GF-D8 (cell line): ENCODE measurements around the gene SLC16A9.
"Not testable (repeated sequence)": the region's sequence is repeated elsewhere in the genome, so short reads cannot be mapped to it uniquely, and the experiment has no call there.

Experiments used
- DNase-seq: peaks from one replicate; lab custom pipeline; 2025; lab: John Stamatoyannopoulos, UW

The SLC16A9 gene

DNA sequence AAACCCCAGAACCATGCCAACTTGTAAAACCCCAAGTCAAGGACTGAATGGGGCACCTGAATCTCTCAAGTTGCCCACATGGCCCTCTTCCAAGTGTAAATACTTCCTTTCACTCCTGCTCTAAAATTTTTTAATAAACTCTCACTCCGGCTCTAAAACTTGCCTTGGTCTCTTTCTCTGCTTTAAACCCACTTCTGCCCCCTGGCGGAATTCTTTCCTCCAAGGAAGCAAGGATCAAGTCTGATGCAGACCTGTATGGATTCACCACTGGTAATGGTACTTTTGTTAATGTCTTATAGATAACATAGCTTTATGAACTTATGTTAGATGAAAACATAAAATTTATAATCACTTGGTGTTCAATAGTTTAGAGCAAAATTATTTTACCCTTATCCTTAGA lies 33.8 kb downstream of the SLC16A9 start:
- no peak for DNase-seq

- no peak for DNase-seq
Measured at GRCh38 chr10:59674215-59674836, 35.3 kb downstream of the SLC16A9 start.

- DNase-seq: no peak
Measured at GRCh38 chr10:59672150-59672875, 37.3 kb downstream of the SLC16A9 start.

DNA sequence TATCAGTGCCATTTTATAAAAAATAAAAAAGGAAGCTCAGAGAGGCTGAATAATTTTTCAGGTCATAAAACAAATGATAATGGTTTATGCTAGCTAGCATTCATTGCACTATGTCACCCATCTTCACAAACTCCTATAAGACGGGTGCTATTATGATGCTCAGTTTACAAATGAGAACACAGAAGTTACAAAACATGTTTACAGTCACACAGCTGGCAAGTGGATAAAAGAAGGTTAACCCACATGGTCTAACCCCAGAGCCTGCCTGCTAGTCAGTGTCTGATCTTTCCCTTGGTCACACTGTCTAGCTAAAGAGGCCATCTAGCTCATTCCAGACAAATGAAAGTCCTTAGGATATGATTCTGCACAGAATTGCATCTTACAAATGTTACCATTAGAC lies 39.4 kb downstream of the SLC16A9 start:
- no peak for DNase-seq

GRCh38 chr10:59668096-59668495 lies 41.6 kb downstream of the SLC16A9 start:
- DNase-seq: no peak

GRCh38 chr10:59666310-59666709 lies 43.3 kb downstream of the SLC16A9 start:
- DNase-seq: no peak

GRCh38 chr10:59663213-59663612 lies 46.4 kb downstream of the SLC16A9 start:
- not testable (repeated sequence) for DNase-seq

GRCh38 chr10:59657724-59658123 lies 51.9 kb downstream of the SLC16A9 start:
- no peak for DNase-seq

- DNase-seq: no peak
Measured at GRCh38 chr10:59655309-59655708, 54.3 kb downstream of the SLC16A9 start.

GRCh38 chr10:59654007-59654406 lies 55.6 kb downstream of the SLC16A9 start:
- peak; percentile 31 for DNase-seq

GRCh38 chr10:59651902-59652301 lies 57.7 kb downstream of the SLC16A9 start:
- no peak for DNase-seq

DNA sequence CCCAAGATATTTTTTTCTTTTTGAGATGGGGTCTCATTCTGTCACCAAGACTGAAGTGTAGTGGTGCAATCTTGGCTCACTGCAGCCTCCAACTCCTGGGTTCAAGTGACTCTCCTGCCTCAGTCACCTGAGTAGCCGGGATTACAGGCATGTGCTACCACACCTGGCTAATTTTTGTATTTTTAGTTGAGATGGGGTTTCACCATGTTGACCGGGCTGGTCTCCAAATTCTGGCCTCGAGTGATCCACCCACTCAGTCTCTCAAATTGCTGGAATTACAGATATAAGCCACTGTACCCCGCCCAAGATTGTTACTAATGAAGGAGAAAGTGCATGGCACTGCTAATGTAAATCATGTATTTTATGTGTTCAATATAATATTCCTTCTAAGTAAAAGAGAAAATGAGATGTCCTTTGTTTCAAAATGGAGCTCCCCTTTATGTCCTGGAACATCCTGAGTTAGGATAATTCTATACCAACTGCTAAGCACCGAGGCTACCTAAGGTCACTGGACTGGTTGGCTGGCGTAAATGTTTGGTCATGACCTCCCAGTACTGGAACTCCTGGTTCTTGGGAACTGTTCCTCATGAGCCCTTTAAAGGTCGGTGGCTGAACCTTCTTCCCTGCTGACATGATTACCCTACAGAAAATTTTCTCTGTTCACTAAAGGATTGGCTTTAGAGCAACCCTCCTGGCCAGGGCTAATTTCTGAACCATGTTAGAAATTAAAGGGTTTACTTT lies 59.9 kb downstream of the SLC16A9 start:
- no peak for DNase-seq

GRCh38 chr10:59648711-59649201 lies 60.9 kb downstream of the SLC16A9 start:
- no peak for DNase-seq

DNA sequence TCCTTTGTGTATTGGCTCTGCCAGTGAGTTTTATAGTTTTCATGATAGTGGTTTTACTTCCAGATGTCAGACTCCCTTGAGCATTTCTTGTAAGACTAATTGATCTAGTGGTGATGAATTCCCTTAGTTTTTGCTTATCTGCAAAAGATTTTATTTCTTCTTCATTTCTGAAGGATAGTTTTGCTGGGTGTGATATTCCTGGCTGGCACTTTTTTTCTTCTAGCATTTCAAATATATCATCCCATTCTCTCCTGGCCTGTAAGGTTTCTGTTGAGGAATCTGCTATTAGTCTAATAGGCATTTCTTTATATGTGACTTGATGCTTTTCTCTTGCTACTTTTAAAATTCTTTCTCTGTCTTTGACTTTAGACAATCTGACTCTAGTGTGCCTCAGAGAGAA lies 64.8 kb downstream of the SLC16A9 start:
- DNase-seq: no peak

DNA sequence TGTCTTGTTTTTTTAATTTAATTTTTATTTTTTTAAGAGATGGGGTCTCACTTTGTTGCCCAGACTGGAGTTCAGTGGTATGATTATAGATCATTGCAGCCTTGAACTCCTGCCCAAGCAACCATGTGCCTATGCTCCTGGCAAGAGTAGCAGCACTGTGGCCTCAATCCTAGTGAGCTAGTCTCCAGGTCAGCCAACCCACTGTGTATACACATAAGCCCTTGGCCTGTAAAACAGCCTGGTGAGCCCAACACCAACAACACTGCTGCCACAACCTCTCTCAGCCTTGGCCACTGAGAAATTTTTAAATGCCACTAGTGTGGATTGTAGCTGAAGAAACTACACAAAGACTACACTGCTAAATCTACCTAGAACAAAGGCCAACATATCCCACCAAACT lies 68.0 kb downstream of the SLC16A9 start:
- DNase-seq: not testable (repeated sequence)

- no peak for DNase-seq
Measured at GRCh38 chr10:59635502-59636290, 74.0 kb downstream of the SLC16A9 start.

- no peak for DNase-seq
Measured at GRCh38 chr10:59634102-59634501, 75.5 kb downstream of the SLC16A9 start.

GRCh38 chr10:59633063-59633462 lies 76.6 kb downstream of the SLC16A9 start:
- DNase-seq: no peak

GRCh38 chr10:59631882-59632807 lies 77.5 kb downstream of the SLC16A9 start:
- no peak for DNase-seq

DNA sequence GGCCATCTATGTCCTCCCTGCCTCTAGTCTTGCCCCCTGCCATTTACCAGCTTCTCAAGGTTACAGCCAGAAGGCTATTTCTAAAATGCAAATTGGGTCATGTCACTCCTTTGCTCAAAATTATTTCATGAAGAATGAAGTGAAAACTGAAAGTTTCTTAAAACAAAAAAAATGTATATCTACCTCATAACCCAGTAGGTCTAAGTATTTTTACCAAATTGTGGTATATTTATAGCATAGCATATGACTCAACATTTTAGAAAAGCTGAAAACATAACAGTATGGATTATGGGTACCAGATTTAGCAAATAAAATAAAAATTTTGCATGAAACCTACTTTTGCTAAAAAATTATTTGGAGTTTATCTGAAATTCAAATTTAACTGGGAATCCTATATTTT lies 78.4 kb downstream of the SLC16A9 start:
- no peak for DNase-seq

GRCh38 chr10:59628965-59629364 lies 80.7 kb downstream of the SLC16A9 start:
- no peak for DNase-seq
